GM18526 (cell line): ENCODE data around the gene FAM199X.
A peak's percentile ranks its signal among the peaks of the same experiment; 100 is the strongest.

Source experiments
- POLR2A ChIP-seq: IDR thresholded peaks from 3 replicates; pipeline ENCODE4 v1.6.1; 2011; ENCODE audit not compliant: insufficient read length; ENCODE audit errors: extremely low read depth

The FAM199X gene

DNA sequence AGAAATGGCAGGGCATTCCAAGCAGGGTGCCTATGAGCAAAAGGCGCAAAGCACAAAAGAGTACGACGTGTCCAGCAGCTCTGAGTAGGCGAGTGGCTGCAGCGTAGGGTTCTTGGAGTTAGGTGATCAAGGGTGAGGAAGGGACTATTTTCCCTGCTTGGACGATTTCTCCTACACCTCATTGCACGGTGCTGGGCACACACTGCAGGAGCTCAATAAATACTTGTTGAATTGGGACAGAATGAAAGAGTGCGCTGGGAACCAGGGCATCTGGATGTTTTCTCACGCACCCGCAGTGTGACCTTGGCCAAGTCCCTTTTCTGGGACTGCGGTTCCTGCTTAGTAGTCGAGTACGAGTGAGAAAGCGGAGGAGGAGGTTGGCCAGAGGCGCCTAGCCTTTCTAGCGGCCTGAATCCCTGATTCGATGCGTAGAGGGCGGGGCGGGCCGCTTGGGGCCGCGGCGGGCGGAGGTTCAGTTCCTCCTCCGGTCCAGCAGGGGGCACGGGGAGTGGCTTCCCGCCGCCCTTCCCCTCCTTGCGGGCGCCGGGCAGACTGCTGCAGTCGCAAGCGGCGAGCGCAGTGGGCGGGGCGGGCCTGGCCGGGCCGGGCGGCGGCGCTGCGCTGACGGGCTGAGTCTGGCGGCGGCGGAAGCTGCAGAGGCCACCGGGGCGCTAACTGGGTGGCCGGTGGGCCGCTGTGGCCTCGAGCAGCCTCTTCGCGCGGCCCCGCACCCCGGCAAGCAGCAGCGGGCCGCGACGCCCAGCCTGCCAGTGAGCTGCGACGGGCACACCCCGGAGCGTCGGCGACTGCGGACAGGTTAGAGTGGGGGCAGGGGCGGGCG is at the start of gene FAM199X:
TSS of gene FAM199X (plus strand) at position 560 of the 841 bp plus-strand sequence. CDS start 333 bp downstream, outside the sequence.
- TF ChIP-seq POLR2A, result peak; percentile 43

DNA sequence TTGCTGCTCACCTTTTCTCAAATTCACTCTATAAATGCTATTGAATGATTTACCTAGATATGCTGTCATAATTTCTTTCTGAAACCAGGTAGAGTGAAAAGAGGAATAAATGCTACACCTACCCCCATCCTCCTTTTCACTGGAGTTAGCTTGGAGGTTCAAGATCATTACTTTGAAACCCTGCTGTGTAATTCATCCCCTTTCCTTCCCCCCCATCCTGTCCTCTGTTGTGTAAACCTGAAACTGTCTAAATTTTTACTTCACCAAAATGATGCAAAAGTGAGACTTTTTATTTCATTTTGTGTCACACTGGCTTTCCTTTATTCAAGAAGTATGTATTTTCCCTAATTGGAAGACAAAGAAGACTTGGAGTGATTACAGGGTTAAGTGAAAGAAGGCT is 48.5 kb upstream of the FAM199X start:
- no peak for TF ChIP-seq POLR2A

DNA sequence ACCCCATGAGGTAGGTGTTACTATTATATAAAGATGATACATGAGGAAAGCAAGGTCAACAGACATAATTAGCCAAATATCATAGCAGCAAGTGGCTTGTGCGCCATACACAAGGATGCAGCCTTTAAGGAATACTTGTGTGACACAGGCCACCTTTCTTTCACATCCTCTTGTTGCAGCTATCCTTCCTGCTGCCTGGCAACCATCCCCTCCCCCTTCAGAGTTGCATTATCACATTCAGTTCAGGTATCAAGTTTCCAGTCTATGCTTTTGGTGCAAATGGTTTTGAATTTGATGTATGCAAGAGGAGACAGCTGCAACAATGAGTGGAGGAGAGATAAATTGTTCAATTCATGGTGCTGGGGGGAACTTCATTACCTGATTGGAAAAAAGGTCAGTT is 47.5 kb upstream of the FAM199X start:
- no peak for TF ChIP-seq POLR2A

DNA sequence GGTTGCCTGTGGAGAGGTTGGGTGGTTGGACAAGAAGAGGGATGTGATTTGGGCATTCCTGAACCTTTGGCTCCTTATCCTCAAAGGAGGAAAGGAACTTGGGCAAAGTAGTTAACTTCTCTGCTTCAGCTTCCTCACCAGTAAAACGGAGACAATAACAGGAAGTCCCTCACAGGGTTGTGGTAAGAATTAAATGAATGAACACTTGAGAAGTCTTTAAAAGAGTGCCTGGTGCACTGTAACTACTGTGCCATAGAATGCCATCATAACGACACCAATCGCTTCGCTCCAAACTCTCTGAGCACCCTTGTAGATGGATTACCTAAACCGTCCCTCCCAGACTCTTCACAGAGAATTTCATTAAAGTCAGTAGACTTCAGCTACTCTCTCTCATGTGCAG is 43.4 kb upstream of the FAM199X start:
- no peak for TF ChIP-seq POLR2A

DNA sequence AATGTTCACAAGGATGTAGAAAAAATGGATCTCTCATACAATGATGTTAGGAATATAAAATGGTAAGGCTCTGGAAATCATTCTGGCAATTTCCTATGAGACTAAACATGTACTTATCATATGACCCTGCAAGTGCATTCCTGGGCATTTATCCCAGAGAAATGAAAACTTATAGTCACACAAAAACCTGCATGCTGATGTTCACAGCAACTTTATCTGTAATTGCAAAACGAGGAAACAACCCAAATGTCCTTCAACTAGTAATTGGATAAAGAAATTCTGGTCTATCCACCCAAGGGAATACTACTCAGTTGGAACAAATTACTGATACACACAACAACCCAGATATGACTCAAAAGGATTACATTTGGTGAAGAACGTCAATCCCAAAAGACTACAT is 39.4 kb upstream of the FAM199X start:
- no peak for TF ChIP-seq POLR2A

DNA sequence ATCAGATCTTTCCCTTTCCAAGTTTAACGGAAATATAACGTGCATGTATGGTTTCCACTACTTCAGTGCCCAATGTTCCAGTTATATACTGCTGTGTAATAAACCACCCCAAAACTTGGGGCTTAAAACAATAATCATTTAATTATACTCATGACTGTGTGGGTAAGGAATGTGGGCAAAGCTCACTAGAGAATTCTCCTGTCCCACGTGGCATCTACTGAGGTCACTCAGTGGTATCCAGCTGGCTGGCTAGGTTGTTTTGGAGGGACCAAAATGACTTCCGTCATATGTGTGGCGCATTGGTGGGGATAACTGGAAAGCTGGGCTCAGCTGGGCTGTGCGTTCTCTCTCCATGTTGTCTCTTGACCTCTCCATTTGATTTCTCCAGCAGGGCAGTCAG is 35.4 kb upstream of the FAM199X start:
- no peak for TF ChIP-seq POLR2A

DNA sequence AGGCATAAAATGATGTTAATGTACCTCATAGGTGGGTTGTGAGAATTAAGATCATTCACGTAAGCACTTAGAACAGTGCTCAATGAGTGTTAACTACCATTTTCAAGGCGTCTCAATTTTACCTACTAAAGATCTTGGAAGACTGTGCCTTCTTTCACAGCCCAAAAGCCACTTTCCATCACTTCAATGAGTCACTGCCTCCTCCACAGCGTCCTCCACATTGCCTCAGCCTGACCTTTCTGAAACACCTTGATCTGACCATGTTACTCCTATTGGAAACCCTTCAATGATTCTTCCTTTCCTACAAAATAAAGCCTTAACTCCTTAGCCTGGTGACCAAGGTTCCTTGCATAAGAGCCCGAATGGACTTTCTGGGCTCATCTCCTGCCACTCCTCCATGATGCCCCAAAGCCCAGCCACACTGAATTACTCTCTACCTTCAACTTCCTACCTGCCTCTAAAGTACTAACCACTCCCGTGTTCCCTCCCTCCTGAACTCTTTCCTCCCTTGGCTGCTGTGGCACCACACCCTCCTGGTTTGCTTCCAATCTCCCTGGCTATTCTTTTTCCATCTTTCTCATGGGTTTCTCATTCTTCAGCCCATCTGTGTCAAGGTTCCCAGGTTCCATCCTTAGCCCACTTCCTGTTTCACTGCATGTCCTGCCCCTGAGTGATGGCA is 31.5 kb upstream of the FAM199X start:
- no peak for TF ChIP-seq POLR2A

DNA sequence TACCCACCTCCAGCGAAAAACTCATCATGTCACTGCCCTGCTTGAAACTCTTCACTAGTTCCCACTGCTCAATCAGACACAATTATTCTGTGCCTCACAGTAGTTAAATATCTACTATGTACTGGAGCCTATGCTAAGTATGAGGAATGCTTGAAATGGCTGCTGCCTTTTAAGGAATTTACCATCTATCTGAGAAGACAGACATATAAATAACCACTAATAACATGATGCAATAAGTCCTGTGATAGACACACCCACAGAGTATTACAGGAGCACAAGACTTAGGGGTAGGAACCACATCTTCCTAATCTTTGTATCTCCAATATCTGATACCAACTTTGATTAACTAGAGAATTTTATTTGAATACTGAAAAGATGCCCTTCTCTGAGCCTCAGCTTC is 30.6 kb upstream of the FAM199X start:
- no peak for TF ChIP-seq POLR2A

DNA sequence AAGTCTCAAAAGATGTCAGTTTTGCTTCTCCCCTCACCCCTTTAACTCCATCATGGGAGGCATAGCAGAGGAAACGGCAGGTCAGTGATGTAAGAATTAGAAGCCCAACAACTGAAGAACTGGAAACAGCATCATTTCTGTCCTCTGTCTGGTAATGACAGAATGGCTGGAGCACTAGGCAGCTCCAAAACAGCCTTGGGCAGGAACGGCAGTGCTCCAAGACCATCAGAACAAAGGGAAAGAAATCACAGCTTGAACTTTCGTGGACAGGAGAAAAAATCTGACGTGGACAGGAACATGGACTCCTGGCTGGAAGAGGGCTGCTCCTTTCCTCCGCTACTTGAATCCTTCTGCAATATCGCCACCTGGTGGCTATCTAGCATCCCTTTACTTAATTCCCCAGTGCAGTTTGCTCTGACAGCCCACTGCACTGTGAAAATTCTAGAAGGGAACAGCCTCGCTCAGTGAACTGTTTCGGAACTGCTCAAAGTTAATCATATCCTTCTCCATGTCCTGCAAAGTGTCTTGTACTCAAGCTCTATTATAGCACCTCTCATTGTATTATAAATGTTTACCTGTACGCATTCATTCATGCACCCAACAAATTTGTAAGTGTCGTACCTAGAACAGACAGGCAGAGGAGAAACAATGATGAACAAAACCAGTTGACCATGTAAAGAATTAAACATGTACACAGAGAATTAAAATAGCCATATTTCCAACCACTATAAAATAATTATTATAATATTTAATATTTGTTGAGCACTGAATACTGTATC is 29.8 kb upstream of the FAM199X start:
- no peak for TF ChIP-seq POLR2A

DNA sequence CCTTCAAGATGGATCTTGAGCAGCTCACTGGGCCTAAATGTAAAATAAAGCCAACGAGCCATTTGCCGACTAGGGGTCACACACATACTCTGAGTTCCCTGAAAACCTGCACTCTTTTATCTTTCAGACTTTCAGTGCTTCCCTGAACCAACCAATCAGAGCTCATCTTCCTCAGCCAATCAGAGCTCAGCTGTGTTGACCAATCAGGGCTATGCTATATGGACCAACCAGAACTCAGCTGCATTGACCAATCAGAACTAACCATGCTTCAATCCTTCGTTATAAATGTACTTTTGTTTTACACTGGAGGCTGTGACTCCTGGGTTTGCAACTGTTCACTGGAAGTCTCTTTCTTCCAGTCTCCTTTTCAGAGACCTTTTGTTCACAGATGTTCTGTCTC is 28.8 kb upstream of the FAM199X start:
- TF ChIP-seq POLR2A, result no peak

DNA sequence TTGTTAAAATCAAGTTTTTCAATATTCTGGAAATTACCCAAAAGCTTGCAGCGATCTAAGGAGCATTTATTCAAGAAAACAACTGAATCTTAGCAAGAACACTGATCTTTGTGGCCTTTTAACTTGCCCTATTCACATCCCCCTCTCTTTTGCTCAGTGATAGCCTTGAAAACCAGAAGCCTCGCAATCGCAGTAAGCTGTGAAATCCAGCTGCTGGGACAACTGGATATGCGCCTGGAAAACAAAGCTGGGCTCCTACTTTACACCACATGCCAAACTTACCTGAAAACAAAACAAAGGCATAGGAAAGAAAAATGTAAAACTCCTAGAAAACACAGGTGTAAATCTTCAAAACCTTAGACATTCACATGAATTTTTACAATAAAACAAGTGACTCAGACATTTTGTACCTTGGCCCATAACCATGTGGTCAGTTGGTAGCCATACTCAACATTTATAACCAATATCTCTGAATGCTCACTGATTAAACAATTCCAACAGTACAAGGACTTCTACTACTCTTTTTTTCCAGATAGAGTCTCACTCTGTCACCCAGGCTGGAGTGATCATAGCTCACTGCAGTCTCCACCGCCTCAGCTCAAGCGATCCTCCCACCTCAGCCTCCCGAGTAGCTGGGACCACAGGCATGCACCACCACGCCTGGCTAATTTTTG is 25.0 kb upstream of the FAM199X start:
- TF ChIP-seq POLR2A, result no peak

DNA sequence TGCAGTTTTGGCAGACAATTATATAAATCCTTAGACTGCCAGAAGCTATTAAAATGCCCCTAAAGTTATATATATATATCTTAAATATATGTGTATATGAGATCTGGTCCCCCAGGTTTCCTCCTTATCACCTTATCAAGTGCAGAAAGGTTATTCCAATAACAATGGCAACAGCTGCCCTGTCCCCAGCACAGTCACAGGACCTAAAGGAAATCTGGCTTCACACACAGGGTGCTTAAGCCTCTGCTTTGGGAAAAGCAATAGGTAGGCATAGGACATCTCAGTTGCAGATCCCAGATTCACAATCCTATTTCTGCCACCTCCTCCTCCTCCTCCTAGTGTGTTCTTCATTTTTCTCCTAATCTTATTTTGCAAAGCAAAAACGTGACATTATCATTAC is 15.2 kb upstream of the FAM199X start:
- TF ChIP-seq POLR2A, result no peak

DNA sequence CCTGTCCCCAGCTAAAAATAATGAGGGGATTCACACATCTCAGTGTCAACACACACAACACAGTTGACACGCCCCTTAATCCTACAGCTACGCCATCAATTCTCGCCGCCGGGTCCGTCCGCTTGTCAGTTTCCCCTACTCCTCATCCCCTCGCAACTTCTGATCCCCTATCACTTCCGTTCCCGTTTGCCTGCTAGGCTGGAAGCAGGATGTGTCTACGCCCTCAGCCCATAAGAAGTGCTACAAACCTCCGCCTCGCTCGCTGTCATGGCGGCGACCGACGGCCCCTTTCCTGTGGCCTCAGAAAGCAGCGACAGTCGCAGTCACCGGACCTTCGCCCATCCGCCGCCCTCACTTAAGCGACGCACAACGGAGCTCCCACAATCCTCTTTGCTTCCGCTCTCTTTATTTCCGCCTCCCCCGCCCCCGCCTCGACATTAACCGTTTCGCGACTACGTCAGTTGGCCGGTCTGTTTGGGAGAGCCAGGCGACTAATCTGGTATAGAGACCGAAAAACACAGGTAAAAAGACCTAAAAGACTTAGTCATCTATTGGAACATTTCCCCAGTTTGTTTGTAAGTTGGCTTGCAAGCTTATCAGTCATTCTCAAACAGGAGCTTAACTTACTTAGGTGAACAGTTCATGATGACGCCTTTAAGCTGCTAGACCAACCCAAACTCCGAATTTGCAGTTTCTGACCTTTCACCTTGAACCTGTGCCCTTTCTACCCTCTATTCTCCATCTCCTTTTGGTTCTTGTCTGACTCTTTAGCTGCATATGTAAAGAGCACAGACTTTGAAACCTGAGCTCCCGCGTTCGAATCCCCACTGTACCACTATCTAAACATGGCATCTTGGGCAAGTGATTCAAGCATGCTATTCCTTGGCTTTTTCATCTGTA is 9.4 kb upstream of the FAM199X start, which contains the start of gene SLC25A53:
TSS of gene SLC25A53 (minus strand) at position 380 of the 900 bp plus-strand sequence. CDS start 51,752 bp downstream, outside the sequence.
- TF ChIP-seq POLR2A, result peak; percentile 48
